K562 (cell line): Measurements from ENCODE around the gene LRRC4B. TPM values are rescaled to one million over a fixed set of nuclear protein-coding genes. Genes with fewer than 3 reads are reported as not detected.
A peak's percentile ranks its signal among the peaks of the same experiment; 100 is the strongest.

Experiments
- HINFP ChIP-seq: fragments of 450-650 bp; conservative IDR thresholded peaks from 2 replicates; pipeline ENCODE4 v1.6.1; 2016; ENCODE audit warnings: missing genetic modification characterization, low read depth, mild to moderate bottlenecking, control low read depth, missing compliant biosample characterization
- NFIC ChIP-seq: fragments of 450-650 bp; IDR thresholded peaks from 2 replicates; pipeline ENCODE4 v1.6.1; 2017; ENCODE audit warnings: mild to moderate bottlenecking, inconsistent platforms
- NR2C1 ChIP-seq, 2 experiments: fragments of 450-650 bp; IDR thresholded peaks; 2 replicates each; pipeline ENCODE4 v1.6.1; 2017; ENCODE audit warnings: mild to moderate bottlenecking in 2 of 2, antibody characterized with exemption in 1 of 2, inconsistent platforms in 1 of 2, missing compliant biosample characterization in 1 of 2, missing genetic modification characterization in 1 of 2
- OTX1 ChIP-seq: fragments of 450-650 bp; formaldehyde crosslinking; IDR thresholded peaks from 2 replicates; pipeline ENCODE4 v1.4.0; 2022; ENCODE audit warnings: mild to moderate bottlenecking
- PBX2 ChIP-seq, 2 experiments: IDR thresholded peaks in 1 of 2; conservative IDR thresholded peaks in 1 of 2; 2 replicates each; pipeline ENCODE4 v1.6.1; 2016; ENCODE audit warnings: low read depth in 2 of 2, mild to moderate bottlenecking in 1 of 2, missing compliant biosample characterization in 1 of 2, missing genetic modification characterization in 1 of 2, moderate library complexity in 1 of 2
- PRDM10 ChIP-seq: fragments of 450-650 bp; IDR thresholded peaks from 2 replicates; pipeline ENCODE4 v1.6.1; 2018; ENCODE audit not compliant: partially characterized antibody
- SMARCA5 ChIP-seq: fragments of 450-650 bp; IDR thresholded peaks from 2 replicates; pipeline ENCODE4 v1.6.1; 2016
- TEAD4 ChIP-seq, 2 experiments: sonication (generic) in 1 of 2; formaldehyde crosslinking in 1 of 2; IDR thresholded peaks; 2 replicates each; pipeline versions ENCODE4 v1.6.1 to v1.8.0; 2012 to 2022; ENCODE audit warnings: borderline replicate concordance in 1 of 2, inconsistent platforms in 1 of 2, low read length in 1 of 2, mild to moderate bottlenecking in 1 of 2, missing genetic modification reagents in 1 of 2
- ZNF512 ChIP-seq: IDR thresholded peaks from 2 replicates; pipeline ENCODE4 v1.6.1; 2016; ENCODE audit warnings: missing genetic modification characterization, missing compliant biosample characterization
- ZNF561 ChIP-seq: fragments of 450-650 bp; formaldehyde crosslinking; conservative IDR thresholded peaks from 2 replicates; pipeline ENCODE4 v1.4.0; 2020; ENCODE audit warnings: mild to moderate bottlenecking, moderate library complexity
- ZNF609 ChIP-seq: sonication (generic); formaldehyde crosslinking; IDR thresholded peaks from 2 replicates; pipeline ENCODE4 v1.8.1; 2023; ENCODE audit warnings: missing genetic modification reagents, mild to moderate bottlenecking, borderline replicate concordance
- polyA plus RNA-seq, 8 experiments: library from polyadenylated mRNA; depleted of rRNA in 4 of 8; stranded (reverse) in 5 of 8; unstranded in 3 of 8; fragments of >200 nt; fragmentation: Nextera tagmentation in 2 of 8; fragmentation: Illumina TruSeq in 1 of 8; extraction: Ambion mirVana in 2 of 8; extraction: Trizol in 1 of 8; gene quantifications; 2 replicates each; pipeline versions ENCODE4 v1.2.1 to v1.2.3, GENCODE V29; 2011 to 2014; ENCODE audit warnings: inconsistent platforms in 1 of 8, missing spikeins in 1 of 8
- total RNA-seq, 7 experiments: library from RNA; depleted of rRNA in 6 of 7; stranded (reverse); fragments of >200 nt in 6 of 7; fragmentation: Illumina TruSeq in 2 of 7; extraction: Trizol in 2 of 7; gene quantifications; 2 replicates each; pipeline versions ENCODE4 v1.2.1 to v1.2.3, GENCODE V29; 2011 to 2021; ENCODE audit warnings: low replicate concordance in 1 of 7

LRRC4B gene
- total and polyA plus RNA-seq, 9 of the 15 experiments (the other 6 are each of a cell fraction or from before 2014, with no cell fraction given) = 0.18 to 9.6 (median 2.9) TPM; not detected in 2

GRCh38 chr19:50602935-50603334 lies 34.7 kb upstream of the LRRC4B start (continued):
- peak; percentile 17 for TF ChIP-seq PRDM10
- no peak for TF ChIP-seq ZNF609 (CRISPR knock-in tag)
- TF ChIP-seq NR2C1 (IDR thresholded peaks at IDR 0.05) = peak; percentile 21; the same call in 1 of the 2 replicates
- no peak for TF ChIP-seq NR2C1 (tag; IDR thresholded peaks at IDR 0.05)
- 0 out of 2 replicates have a peak, but pooled peaks have one; percentile 35 for TF ChIP-seq HINFP
- 0 out of 2 replicates have a peak, but pooled peaks have one; percentile 15 for TF ChIP-seq TEAD4 (IDR thresholded peaks at IDR 0.05; ENCODE audit: low read length)
- no peak for TF ChIP-seq TEAD4 (CRISPR knock-in tag; IDR thresholded peaks at IDR 0.05; ENCODE audit: borderline replicate concordance)
- no peak for TF ChIP-seq ZNF561 (CRISPR knock-in tag)
- TF ChIP-seq OTX1 = peak; percentile 94
- no peak for TF ChIP-seq NFIC
- peak; percentile 98 for TF ChIP-seq ZNF512 (tag)
- no peak for TF ChIP-seq PBX2 (CRISPR knock-in tag; IDR thresholded peaks at IDR 0.05; ENCODE audit: low read depth)
- 0 out of 2 replicates have a peak, but pooled peaks have one; percentile 9 for TF ChIP-seq PBX2 (tag; conservative IDR thresholded peaks at IDR 0.05; ENCODE audit: low read depth)
- peak; percentile 56; the same call in 1 of the 2 replicates for TF ChIP-seq SMARCA5
